Astrocyte (in vitro differentiated cells and primary cell): ENCODE data around the gene SLC5A4. TPM values are rescaled to one million over a fixed set of nuclear protein-coding genes. Genes with fewer than 3 reads are reported as not detected.

Experiments
- DNase-seq: peaks from one replicate; pipeline ENCODE4 v3.0.0-alpha.2; 2010; ENCODE audit warnings: low read depth
- FAIRE-seq: peaks from 2 replicates; lab custom pipeline; 2011; peaks lifted over from hg19 to GRCh38; lab: Jason Lieb, UNC
- H2AFZ ChIP-seq: 2 replicates; pipeline ENCODE4 v1.6.0; 2012; ENCODE audit warnings: low read depth, low read length, inconsistent platforms
- H3K27ac ChIP-seq: 2 replicates; pipeline ENCODE4 v1.5.1; 2011; ENCODE audit warnings: low read depth, low read length, inconsistent platforms
- H3K27me3 ChIP-seq: 2 replicates; pipeline ENCODE4 v1.6.0; 2011; ENCODE audit warnings: low read length, inconsistent platforms; ENCODE audit not compliant: insufficient read depth
- H3K36me3 ChIP-seq: 2 replicates; pipeline ENCODE4 v1.5.1; 2011; ENCODE audit warnings: low read length, inconsistent platforms; ENCODE audit not compliant: insufficient read depth
- H3K4me1 ChIP-seq: 2 replicates; pipeline ENCODE4 v1.5.1; 2011; ENCODE audit warnings: low read length, inconsistent platforms; ENCODE audit not compliant: insufficient read depth
- H3K4me2 ChIP-seq: 2 replicates; pipeline ENCODE4 v1.6.0; 2012; ENCODE audit warnings: low read length, inconsistent platforms
- H3K4me3 ChIP-seq: 2 replicates; pipeline ENCODE4 v1.5.1; 2011; ENCODE audit warnings: low read depth, mild to moderate bottlenecking, low read length, inconsistent platforms; ENCODE audit not compliant: insufficient read depth
- H3K79me2 ChIP-seq: 2 replicates; pipeline ENCODE4 v1.6.0; 2012; ENCODE audit warnings: mild to moderate bottlenecking, low read length, inconsistent platforms; ENCODE audit not compliant: insufficient read depth
- H3K9ac ChIP-seq: 2 replicates; pipeline ENCODE4 v1.6.0; 2012; ENCODE audit warnings: mild to moderate bottlenecking, low read length, inconsistent platforms
- H3K9me3 ChIP-seq: 2 replicates; pipeline ENCODE4 v1.5.1; 2012; ENCODE audit warnings: low read depth, mild to moderate bottlenecking, low read length, inconsistent platforms; ENCODE audit not compliant: insufficient read depth
- H4K20me1 ChIP-seq: 2 replicates; pipeline ENCODE4 v1.6.0; 2012; ENCODE audit warnings: low read length, inconsistent platforms; ENCODE audit not compliant: insufficient read depth
- H3K27ac Mint-ChIP-seq: one replicate; pipeline ENCODE4 v1.8.0; 2021; ENCODE audit warnings: mild to moderate bottlenecking, mixed read lengths; ENCODE audit not compliant: unreplicated experiment
- H3K27me3 Mint-ChIP-seq: one replicate; pipeline ENCODE4 v1.8.0; 2021; ENCODE audit warnings: low read depth, mixed read lengths; ENCODE audit not compliant: unreplicated experiment
- H3K36me3 Mint-ChIP-seq: one replicate; pipeline ENCODE4 v1.8.0; 2021; ENCODE audit warnings: low read depth, mixed read lengths; ENCODE audit not compliant: unreplicated experiment
- H3K4me1 Mint-ChIP-seq: one replicate; pipeline ENCODE4 v1.8.0; 2021; ENCODE audit warnings: low read depth, mixed read lengths; ENCODE audit not compliant: unreplicated experiment
- H3K4me3 Mint-ChIP-seq: one replicate; pipeline ENCODE4 v1.8.0; 2021; ENCODE audit warnings: mild to moderate bottlenecking, moderate library complexity, mixed read lengths; ENCODE audit not compliant: unreplicated experiment
- H3K9me3 Mint-ChIP-seq: one replicate; pipeline ENCODE4 v1.8.0; 2021; ENCODE audit warnings: mild to moderate bottlenecking, mixed read lengths; ENCODE audit not compliant: unreplicated experiment
- CTCF ChIP-seq: IDR thresholded peaks from 2 replicates; pipeline ENCODE4 v1.5.1; 2011; ENCODE audit warnings: low read depth, mild to moderate bottlenecking, inconsistent platforms, low read length, moderate library complexity; ENCODE audit not compliant: insufficient read depth
- EZH2 ChIP-seq: IDR thresholded peaks from 2 replicates; pipeline ENCODE4 v1.6.1; 2012; ENCODE audit warnings: mild to moderate bottlenecking, low read length, inconsistent platforms; ENCODE audit not compliant: insufficient read depth
- total RNA-seq: library from RNA; stranded (reverse); gene quantifications from 2 replicates; pipeline ENCODE4 v1.2.1, GENCODE V29; 2021

SLC5A4 gene
- total RNA-seq, 1 donor from 2014 or later: 0.14 TPM

GRCh38 chr22:32175115-32175514, 80.0 kb downstream of the SLC5A4 start:
- no peak overlapping the region for H3K4me3 Mint-ChIP-seq
- H3K4me1 Mint-ChIP-seq: no peaks in the 10 kb centered on the region
- Histone ChIP-seq H3K4me1 (no peaks in the 10 kb centered on the region), H3K4me3 (no peak overlapping the region), H4K20me1 (no peaks in the 10 kb centered on the region), H3K36me3 (no peaks in the 10 kb centered on the region), H3K27me3 (peaks cover 11% of the 10 kb centered on the region), H3K27ac (no peak overlapping the region), H2AFZ (no peak overlapping the region), H3K4me2 (no peak overlapping the region), H3K79me2 (no peaks in the 10 kb centered on the region), H3K9ac (no peak overlapping the region), H3K9me3 (no peaks in the 10 kb centered on the region)
- TF ChIP-seq EZH2 (no peak), CTCF (no peak)
- no peak for FAIRE-seq
- H3K27ac Mint-ChIP-seq: no peak overlapping the region
- no peak for DNase-seq
- H3K27me3 Mint-ChIP-seq: peaks cover 68% of the 10 kb centered on the region
- H3K36me3 Mint-ChIP-seq: no peaks in the 10 kb centered on the region
- H3K9me3 Mint-ChIP-seq: peaks cover 2% of the 10 kb centered on the region

Other genes starting within 250 kb of the SLC5A4 start
- gene SLC5A1, start 212.1 kb downstream of the SLC5A4 start, total RNA-seq: not detected in 2 replicates
- gene C22orf42, start 96.0 kb downstream of the SLC5A4 start, total RNA-seq: not detected in 2 replicates
- gene RFPL2, start 50.3 kb downstream of the SLC5A4 start, total RNA-seq: 0.25 TPM in 1 of 2 replicates, not detected in the other
- gene RFPL3, start 102.5 kb upstream of the SLC5A4 start, total RNA-seq: not detected in 2 replicates
- gene RTCB, start 156.9 kb upstream of the SLC5A4 start, total RNA-seq: 78.1 and 93.1 TPM in 2 replicates
- not detected in 2 replicates for gene BPIFC, start 209.1 kb upstream of the SLC5A4 start, total RNA-seq
- gene FBXO7, start 219.5 kb upstream of the SLC5A4 start, total RNA-seq: 85.2 and 85.9 TPM in 2 replicates